Heart left ventricle (tissue), 13 donors: ENCODE results near the gene GBGT1.

Experiments used
- POLR2A ChIP-seq, 2 donors: fragments of 450-650 bp; IDR thresholded peaks; one replicate each; pipeline ENCODE4 v1.6.1; 2017; ENCODE audit warnings: antibody characterized with exemption in 2 of 2, mild to moderate bottlenecking in 2 of 2, moderate library complexity in 2 of 2
- TF ChIP-seq, protein P1 (sequence below), 12 donors: fragments of 200-600 bp; sonication (generic) in 4 of 12; IDR thresholded peaks; one replicate each; pipeline versions ENCODE4 v1.5.0 to v1.8.0; 2018 to 2022; ENCODE audit warnings: antibody characterized with exemption in 12 of 12, mild to moderate bottlenecking in 5 of 12
- donor health status: ischemic (EF 13 %, LVEDD 7.1; RV severe dilation, severe dysfunction).
- donor health status: DM: no; HTN: yes; CAD: no.
- donor health status: DM: no; HTN: no; CAD: no.
- donor health status: ischemic (EF 25% LVEDD 6.9; RV normal size, moderate dysfunction).
- donor health status: ischemic (EF 25% LVEDD 5.7; RV mildly dilated, moderate dysfunction).
- donor health status: ischemic (EF 35%, LVEDD 5.7; RV mildly dilated, moderate dysfunction).
- donor health status: nonischemic (EF 11% LVEDD 7.7; RV severe dilation, severe dysfunction).
- donor health status: DM: yes; HTN: yes; CAD: no.
- donor health status: PGD.
- donor health status: ischemic (EF 29% LVEDD 5.4; RV normal size, mild dysfunction).
- donor health status: nonischemic (EF 23%, LVEDD 6.1; RV moderate dilation, normal function).

DNA sequence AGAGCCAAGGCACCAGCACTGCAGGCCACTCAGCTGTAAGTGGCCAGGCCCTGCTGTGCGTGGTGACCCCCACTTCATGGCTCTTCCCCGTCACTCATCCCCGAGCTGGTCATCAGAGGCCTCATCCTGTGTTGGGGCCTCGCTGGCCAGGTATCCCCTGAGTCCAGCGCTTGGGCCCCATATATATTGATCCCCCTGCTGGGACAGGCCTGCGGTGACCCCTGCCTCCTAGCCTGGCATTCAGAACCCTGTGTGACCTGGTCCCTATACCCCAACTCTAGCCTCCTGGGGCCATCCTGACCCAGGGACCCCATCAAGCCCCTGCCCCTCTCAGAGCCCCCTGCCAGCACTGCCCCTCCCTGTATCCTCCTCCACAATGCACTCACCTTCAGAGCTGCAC lies 12.7 kb downstream of the GBGT1 start:
- TF ChIP-seq, protein P1, sequence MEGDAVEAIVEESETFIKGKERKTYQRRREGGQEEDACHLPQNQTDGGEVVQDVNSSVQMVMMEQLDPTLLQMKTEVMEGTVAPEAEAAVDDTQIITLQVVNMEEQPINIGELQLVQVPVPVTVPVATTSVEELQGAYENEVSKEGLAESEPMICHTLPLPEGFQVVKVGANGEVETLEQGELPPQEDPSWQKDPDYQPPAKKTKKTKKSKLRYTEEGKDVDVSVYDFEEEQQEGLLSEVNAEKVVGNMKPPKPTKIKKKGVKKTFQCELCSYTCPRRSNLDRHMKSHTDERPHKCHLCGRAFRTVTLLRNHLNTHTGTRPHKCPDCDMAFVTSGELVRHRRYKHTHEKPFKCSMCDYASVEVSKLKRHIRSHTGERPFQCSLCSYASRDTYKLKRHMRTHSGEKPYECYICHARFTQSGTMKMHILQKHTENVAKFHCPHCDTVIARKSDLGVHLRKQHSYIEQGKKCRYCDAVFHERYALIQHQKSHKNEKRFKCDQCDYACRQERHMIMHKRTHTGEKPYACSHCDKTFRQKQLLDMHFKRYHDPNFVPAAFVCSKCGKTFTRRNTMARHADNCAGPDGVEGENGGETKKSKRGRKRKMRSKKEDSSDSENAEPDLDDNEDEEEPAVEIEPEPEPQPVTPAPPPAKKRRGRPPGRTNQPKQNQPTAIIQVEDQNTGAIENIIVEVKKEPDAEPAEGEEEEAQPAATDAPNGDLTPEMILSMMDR (IDR thresholded peaks at IDR 0.05): no peak
- TF ChIP-seq POLR2A (IDR thresholded peaks at IDR 0.05): no peak
